K562 (cell line): ENCODE data around the gene LZTFL1. TPM values are rescaled to one million over a fixed set of nuclear protein-coding genes. Genes with fewer than 3 reads are reported as not detected.

Experiments
- ATAC-seq: fragments of 200-7000 bp; cut with Tn5 transposase; 3 replicates; pipeline ENCODE4 v1.9.1; 2020; ENCODE audit warnings: moderate library complexity
- BruUV-seq: library from RNA; stranded (reverse); fragments of 400-500 nt; replicated peaks from 2 replicates; lab custom pipeline; 2021; lab: Mats Ljungman, UMichigan
- CTCF ChIA-PET: fragments of 300-600 bp; formaldehyde crosslinking; extraction: SDS; loops from one replicate; lab custom pipeline; 2021; ENCODE audit warnings: low intra/inter-chr PET ratio; lab: Yijun Ruan, JAX
- POLR2A ChIA-PET: fragments of 300-600, 350-650 bp; sonication (Branson Sonifier 250); formaldehyde crosslinking; extraction: SDS; loops from one replicate; lab custom pipeline; 2021; ENCODE audit warnings: antibody characterized with exemption, inconsistent platforms; lab: Yijun Ruan, JAX
- DNase-seq, 4 experiments: peaks; one replicate each; pipeline versions ENCODE4 v3.0.0 to v3.0.0-alpha.2; 2011 to 2018; ENCODE audit warnings: low spot score in 3 of 4, mixed read lengths in 3 of 4; ENCODE audit errors: extremely low read depth in 1 of 4
- FAIRE-seq: peaks from 2 replicates; lab custom pipeline; 2011; peaks lifted over from hg19 to GRCh38; lab: Jason Lieb, UNC
- H2AFZ ChIP-seq: 2 replicates; pipeline ENCODE4 v1.6.0; 2011; ENCODE audit warnings: low read depth, low read length, control low read depth, inconsistent platforms
- H3K27ac ChIP-seq: fragments of 200-600 bp; 3 replicates; pipeline ENCODE4 v1.8.0; 2011; ENCODE audit warnings: low read depth, mild to moderate bottlenecking, control low read depth, inconsistent platforms, low read length, moderate library complexity, mixed read lengths; ENCODE audit errors: extremely low read depth
- H3K27me3 ChIP-seq, 2 experiments: fragments of 300-600 bp in 1 of 2; 2 replicates in 1 of 2; 3 replicates in 1 of 2; pipeline versions ENCODE4 v1.6.0 to v1.8.0; 2011; ENCODE audit warnings: inconsistent platforms in 2 of 2, low read length in 2 of 2, mild to moderate bottlenecking in 1 of 2, mixed read lengths in 1 of 2, moderate library complexity in 1 of 2; ENCODE audit not compliant: control insufficient read depth in 2 of 2, insufficient read depth in 2 of 2
- H3K36me3 ChIP-seq: fragments of 300-600 bp; 3 replicates; pipeline ENCODE4 v1.8.0; 2011; ENCODE audit warnings: mild to moderate bottlenecking, low read length, inconsistent platforms; ENCODE audit not compliant: control insufficient read depth, insufficient read depth
- H3K4me1 ChIP-seq, 2 experiments: fragments of 200-600 bp in 1 of 2; replicated peaks in 1 of 2; 2 replicates in 1 of 2; 3 replicates in 1 of 2; pipeline versions ENCODE4 v1.5.1 to v1.8.0; 2011; ENCODE audit warnings: inconsistent platforms in 2 of 2, low read length in 2 of 2, mild to moderate bottlenecking in 1 of 2, mixed read lengths in 1 of 2, moderate library complexity in 1 of 2; ENCODE audit not compliant: control insufficient read depth in 2 of 2, insufficient read depth in 2 of 2
- H3K4me2 ChIP-seq: 2 replicates; pipeline ENCODE4 v1.6.1; 2011; ENCODE audit warnings: low read length, control low read depth, inconsistent platforms, mixed read lengths; ENCODE audit not compliant: insufficient read depth
- H3K4me3 ChIP-seq: fragments of 200-600 bp; sonication (generic), shearing (Covaris generic); 2 replicates; pipeline ENCODE4 v1.5.1; 2016; ENCODE audit warnings: control low read depth, inconsistent platforms
- H3K79me2 ChIP-seq: fragments of 200-600 bp; 3 replicates; pipeline ENCODE4 v1.8.0; 2011; ENCODE audit warnings: low read length, inconsistent platforms; ENCODE audit not compliant: control insufficient read depth, insufficient read depth
- H3K9ac ChIP-seq, 2 experiments: 2 replicates each; pipeline versions ENCODE4 v1.6.0 to v1.6.1; 2011; ENCODE audit warnings: low read depth in 2 of 2, low read length in 2 of 2, control low read depth in 1 of 2, inconsistent platforms in 1 of 2, mild to moderate bottlenecking in 1 of 2, mixed read lengths in 1 of 2; ENCODE audit not compliant: insufficient read depth in 1 of 2
- H3K9me1 ChIP-seq: one replicate; pipeline ENCODE4 v1.6.0; 2011; ENCODE audit warnings: inconsistent platforms, mild to moderate bottlenecking, low read length, moderate library complexity; ENCODE audit not compliant: control insufficient read depth, insufficient read depth
- H3K9me3 ChIP-seq: replicated peaks from 2 replicates; pipeline ENCODE4 v1.5.1; 2011; ENCODE audit warnings: low read depth, low read length, inconsistent platforms; ENCODE audit not compliant: control insufficient read depth, insufficient read depth
- H4K20me1 ChIP-seq: replicated peaks from 2 replicates; pipeline ENCODE4 v1.6.1; 2011; ENCODE audit warnings: low read length, inconsistent platforms, mixed read lengths; ENCODE audit not compliant: control insufficient read depth, insufficient read depth
- BRCA1 ChIP-seq, 2 experiments: fragments of 450-650 bp in 1 of 2; sonication (generic) in 1 of 2; formaldehyde crosslinking in 1 of 2; IDR thresholded peaks; 2 replicates each; pipeline versions ENCODE4 v1.5.0 to v1.6.1; 2017 to 2020; ENCODE audit warnings: mild to moderate bottlenecking in 1 of 2, missing genetic modification reagents in 1 of 2
- IRF2 ChIP-seq: sonication (generic); formaldehyde crosslinking; IDR thresholded peaks from 2 replicates; pipeline ENCODE4 v1.8.1; 2022; ENCODE audit warnings: mild to moderate bottlenecking, missing genetic modification reagents
- NFIC ChIP-seq: fragments of 450-650 bp; IDR thresholded peaks from 2 replicates; pipeline ENCODE4 v1.6.1; 2017; ENCODE audit warnings: mild to moderate bottlenecking, inconsistent platforms
- SETDB1 ChIP-seq: IDR thresholded peaks from one replicate; pipeline ENCODE4 v1.6.1; 2012; ENCODE audit warnings: low read length, control low read depth, inconsistent platforms
- TAF1 ChIP-seq: IDR thresholded peaks from 2 replicates; pipeline ENCODE4 v1.6.1; 2011; ENCODE audit warnings: mild to moderate bottlenecking, low read length, moderate library complexity; ENCODE audit not compliant: insufficient read depth, control insufficient read depth, severe bottlenecking; ENCODE audit errors: extremely low read depth
- ZBTB34 ChIP-seq: fragments of 250-450 bp; sonication (Bioruptor Pico); IDR thresholded peaks from 2 replicates; pipeline ENCODE4 v1.8.0; 2021; ENCODE audit warnings: mild to moderate bottlenecking, moderate library complexity
- ZNF224 ChIP-seq: sonication (generic); formaldehyde crosslinking; IDR thresholded peaks from 2 replicates; pipeline ENCODE4 v1.8.0; 2022; ENCODE audit warnings: mild to moderate bottlenecking, missing genetic modification reagents
- ZNF507 ChIP-seq: conservative IDR thresholded peaks from 2 replicates; pipeline ENCODE4 v1.6.1; 2017; ENCODE audit warnings: missing genetic modification characterization, missing compliant biosample characterization
- ZNF668 ChIP-seq: fragments of 250-450 bp; sonication (Bioruptor Pico); IDR thresholded peaks from 2 replicates; pipeline ENCODE4 v1.8.0; 2022; ENCODE audit warnings: mild to moderate bottlenecking, inconsistent platforms
- WGBS: fragments of 100-300 bp; shearing (Covaris generic); methylation state at CpG from one replicate; pipeline ENCODE4 v1.1.6; 2016; ENCODE audit warnings: low coverage, mixed read lengths; ENCODE audit not compliant: insufficient coverage; ENCODE audit errors: missing lambda C conversion rate; 5-methylcytosine and 5-hydroxymethylcytosine counted together
- in situ Hi-C: fragments of 300-500 bp; cut with MboI; formaldehyde crosslinking; loops from 4 replicates; pipeline ENCODE4 v1.15.0; 2018; ENCODE audit warnings: inconsistent platforms, mixed read lengths
- intact Hi-C: fragments of 100-400 bp; cut with micrococcal nuclease; formaldehyde crosslinking; loops from 2 replicates; pipeline ENCODE4 v1.14.2; 2022
- polyA plus RNA-seq, 8 experiments: library from polyadenylated mRNA; depleted of rRNA in 4 of 8; stranded (reverse) in 5 of 8; unstranded in 3 of 8; fragments of >200 nt; fragmentation: Nextera tagmentation in 2 of 8; fragmentation: Illumina TruSeq in 1 of 8; extraction: Ambion mirVana in 2 of 8; extraction: Trizol in 1 of 8; gene quantifications; 2 replicates each; pipeline versions ENCODE4 v1.2.1 to v1.2.3, GENCODE V29; 2011 to 2014; ENCODE audit warnings: inconsistent platforms in 1 of 8, missing spikeins in 1 of 8
- total RNA-seq, 7 experiments: library from RNA; depleted of rRNA in 6 of 7; stranded (reverse); fragments of >200 nt in 6 of 7; fragmentation: Illumina TruSeq in 2 of 7; extraction: Trizol in 2 of 7; gene quantifications; 2 replicates each; pipeline versions ENCODE4 v1.2.1 to v1.2.3, GENCODE V29; 2011 to 2021; ENCODE audit warnings: low replicate concordance in 1 of 7
- TF ChIP-seq, protein P1 (sequence below), 2 experiments: IDR thresholded peaks; 2 replicates each; pipeline ENCODE4 v1.6.1; 2011; ENCODE audit warnings: borderline replicate concordance in 1 of 2, control low read depth in 1 of 2, low read depth in 1 of 2, low read length in 1 of 2, mild to moderate bottlenecking in 1 of 2, mixed read lengths in 1 of 2, moderate library complexity in 1 of 2; ENCODE audit not compliant: insufficient read depth in 1 of 2, insufficient read length in 1 of 2, poor library complexity in 1 of 2, severe bottlenecking in 1 of 2; ENCODE audit errors: extremely low read depth in 1 of 2

The LZTFL1 gene
- total and polyA plus RNA-seq, 9 of the 15 experiments (the other 6 are each of a cell fraction or from before 2014, with no cell fraction given), result 10.7 to 33.7 (median 15.3) TPM

- Histone ChIP-seq H3K4me2 (no peak overlapping the region), H4K20me1 (no peaks in the 10 kb centered on the region), H3K4me3 (no peak overlapping the region), H3K4me1 (no peaks in the 10 kb centered on the region; a peak in 1 of 5 replicates), H3K27me3 (peaks cover 20 to 45% of the 10 kb centered on the region in 2 experiments; a peak in 4 of 5 replicates), H3K9me3 (no peaks in the 10 kb centered on the region), H2AFZ (no peak overlapping the region), H3K36me3 (no peaks in the 10 kb centered on the region), H3K27ac (no peak overlapping the region), H3K9me1 (no peaks in the 10 kb centered on the region), H3K9ac (no peak overlapping the region), H3K79me2 (no peaks in the 10 kb centered on the region)
- in situ Hi-C loops (no loop called here), intact Hi-C loops (no loop called here)
- no peak for ATAC-seq
- no peak for FAIRE-seq
- ChIA-PET POLR2A (interaction anchor here (1.1 kb wide), 1 partner anchor 9 kb away, joined by 3 read pairs; no protein-coding TSS in a partner anchor), CTCF (no interaction called here)
- no TSS peak for BruUV-seq
- no peak for DNase-seq
- TF ChIP-seq SETDB1, result no peak
- TF ChIP-seq NFIC, result peak; percentile 83
- TF ChIP-seq ZNF224 (CRISPR knock-in tag), result no peak
- 1% methylated on average over 5 of the region's 5 CpGs for WGBS
These were observed 38.5 kb downstream of the LZTFL1 start for GRCh38 chr3:45803252-45803935.

DNA sequence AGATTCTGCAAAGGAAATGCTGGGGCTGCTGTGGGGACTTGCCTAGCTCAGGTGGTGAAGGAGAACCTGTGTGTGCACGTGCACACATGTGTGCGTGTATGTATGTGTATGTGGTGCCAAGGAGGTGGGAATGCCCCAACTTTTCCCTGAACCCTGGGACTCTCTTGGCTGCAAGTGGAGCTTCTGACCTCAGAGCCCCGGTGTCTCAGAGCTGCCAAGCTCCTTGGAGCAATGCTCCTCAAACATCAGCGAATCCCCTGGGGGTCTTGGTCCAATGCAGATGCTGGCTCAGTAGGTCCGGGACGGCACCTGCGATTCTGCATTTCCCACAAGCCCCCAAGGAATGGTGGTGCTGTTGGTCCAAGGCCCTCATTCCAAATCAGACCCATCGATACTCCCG lies 39.8 kb downstream of the LZTFL1 start:
- no peak overlapping the region for H2AFZ ChIP-seq
- CTCF ChIA-PET, result no interaction called here
- no peak for TF ChIP-seq IRF2 (CRISPR knock-in tag)
- TF ChIP-seq ZNF668 (CRISPR knock-in tag), result no peak
- TF ChIP-seq TAF1, result no peak
- TF ChIP-seq BRCA1 (IDR thresholded peaks at IDR 0.05), result no peak
- TF ChIP-seq BRCA1 (CRISPR knock-in tag; IDR thresholded peaks at IDR 0.05), result no peak
- TF ChIP-seq, protein P1, sequence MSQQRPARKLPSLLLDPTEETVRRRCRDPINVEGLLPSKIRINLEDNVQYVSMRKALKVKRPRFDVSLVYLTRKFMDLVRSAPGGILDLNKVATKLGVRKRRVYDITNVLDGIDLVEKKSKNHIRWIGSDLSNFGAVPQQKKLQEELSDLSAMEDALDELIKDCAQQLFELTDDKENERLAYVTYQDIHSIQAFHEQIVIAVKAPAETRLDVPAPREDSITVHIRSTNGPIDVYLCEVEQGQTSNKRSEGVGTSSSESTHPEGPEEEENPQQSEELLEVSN (IDR thresholded peaks at IDR 0.05; ENCODE audit: borderline replicate concordance in 1 of 2, extremely low read depth in 1 of 2, insufficient read depth in 1 of 2, insufficient read length in 1 of 2, low read depth in 1 of 2, low read length in 1 of 2, poor library complexity in 1 of 2, severe bottlenecking in 1 of 2), result no peak
- no peak for TF ChIP-seq ZBTB34 (CRISPR knock-in tag)
- no peak for TF ChIP-seq ZNF507
- TF ChIP-seq, all 486 proteins: peak for 0
- DNase-seq (no peak), ATAC-seq (no peak), FAIRE-seq (no peak)
- H3K4me3 ChIP-seq, result no peak overlapping the region
- intact Hi-C loops, result no loop called here
- no peaks in the 10 kb centered on the region for H3K36me3 ChIP-seq
- POLR2A ChIA-PET, result interaction anchor here (0.7 to 1.1 kb wide), 4 partner anchors 8 to 14 kb away, joined by 3 to 5 read pairs (median 3); no protein-coding TSS in a partner anchor
- H3K4me1 ChIP-seq, result no peaks in the 10 kb centered on the region; a peak in 1 of 5 replicates
- no peaks in the 10 kb centered on the region for H4K20me1 ChIP-seq
- BruUV-seq, result no TSS peak
- H3K79me2 ChIP-seq, result no peaks in the 10 kb centered on the region
- no peak overlapping the region for H3K4me2 ChIP-seq
- H3K9me3 ChIP-seq, result no peaks in the 10 kb centered on the region
- H3K27ac ChIP-seq, result no peak overlapping the region
- in situ Hi-C loops, result no loop called here
- WGBS, result under 1% methylated on average over 9 of the region's 9 CpGs
- no peak overlapping the region for H3K9ac ChIP-seq
- peaks cover 27 to 52% of the 10 kb centered on the region in 2 experiments for H3K27me3 ChIP-seq
- no peaks in the 10 kb centered on the region for H3K9me1 ChIP-seq
